Stimulated activated memory B cell treated with anti-CD40 and anti-IgM and Interleukin-4, amounts not matched to agents 10 μg/mL and 1 μg/mL and 100 μg/mL, for 72 hours (primary cell): ENCODE measurements around the gene TMEM52B.
A peak's percentile ranks its signal among the peaks of the same experiment; 100 is the strongest.
"Not testable (repeated sequence)": the region's sequence is repeated elsewhere in the genome, so short reads cannot be mapped to it uniquely, and the experiment has no call there.

Experiments used
- ATAC-seq: fragments of 150-1000 bp; cut with Tn5 transposase; 2 replicates; pipeline ENCODE4 v1.10.0; 2021
- H3K27ac Mint-ChIP-seq: one replicate; pipeline ENCODE4 v1.8.0; 2022; ENCODE audit warnings: mild to moderate bottlenecking, mixed read lengths
- H3K27me3 Mint-ChIP-seq: one replicate; pipeline ENCODE4 v1.8.0; 2022; ENCODE audit warnings: mixed read lengths
- H3K36me3 Mint-ChIP-seq: one replicate; pipeline ENCODE4 v1.8.0; 2022; ENCODE audit warnings: mixed read lengths
- H3K4me1 Mint-ChIP-seq: one replicate; pipeline ENCODE4 v1.8.0; 2022; ENCODE audit warnings: mixed read lengths
- H3K4me3 Mint-ChIP-seq: one replicate; pipeline ENCODE4 v1.8.0; 2022; ENCODE audit warnings: mild to moderate bottlenecking, moderate library complexity, mixed read lengths
- H3K9me3 Mint-ChIP-seq: one replicate; pipeline ENCODE4 v1.8.0; 2022; ENCODE audit warnings: mixed read lengths

TMEM52B gene

GRCh38 chr12:10160617-10161385 is 18.0 kb upstream of the TMEM52B start:
- peaks cover 14% of the 10 kb centered on the region for H3K4me1 Mint-ChIP-seq
- H3K27ac Mint-ChIP-seq, result no peak overlapping the region
- ATAC-seq, result no peak
- H3K9me3 Mint-ChIP-seq, result no peaks in the 10 kb centered on the region
- peaks cover 11% of the 10 kb centered on the region for H3K27me3 Mint-ChIP-seq
- no peaks in the 10 kb centered on the region for H3K36me3 Mint-ChIP-seq
- H3K4me3 Mint-ChIP-seq, result no peak overlapping the region

- H3K9me3 Mint-ChIP-seq, result no peaks in the 10 kb centered on the region
- peaks cover 13% of the 10 kb centered on the region for H3K4me1 Mint-ChIP-seq
- H3K4me3 Mint-ChIP-seq, result no peak overlapping the region
- no peak for ATAC-seq
- H3K36me3 Mint-ChIP-seq, result no peaks in the 10 kb centered on the region
- H3K27ac Mint-ChIP-seq, result no peak overlapping the region
- H3K27me3 Mint-ChIP-seq, result peaks cover 20% of the 10 kb centered on the region
Measured at GRCh38 chr12:10163084-10163483, 15.7 kb upstream of the TMEM52B start.

GRCh38 chr12:10165421-10165820 is 13.4 kb upstream of the TMEM52B start:
- Mint-ChIP-seq H3K4me1 (peaks cover 7% of the 10 kb centered on the region), H3K36me3 (no peaks in the 10 kb centered on the region), H3K27me3 (peaks cover 20% of the 10 kb centered on the region), H3K9me3 (no peaks in the 10 kb centered on the region), H3K4me3 (no peak overlapping the region), H3K27ac (no peak overlapping the region)
- no peak for ATAC-seq

GRCh38 chr12:10167599-10167998 is 11.2 kb upstream of the TMEM52B start:
- Mint-ChIP-seq H3K27ac (no peak overlapping the region), H3K4me3 (no peak overlapping the region), H3K27me3 (peaks cover 32% of the 10 kb centered on the region), H3K9me3 (no peaks in the 10 kb centered on the region), H3K36me3 (no peaks in the 10 kb centered on the region), H3K4me1 (no peaks in the 10 kb centered on the region)
- ATAC-seq, result no peak

- Mint-ChIP-seq H3K9me3 (no peaks in the 10 kb centered on the region), H3K4me3 (no peak overlapping the region), H3K36me3 (no peaks in the 10 kb centered on the region), H3K4me1 (no peaks in the 10 kb centered on the region), H3K27me3 (peaks cover 43% of the 10 kb centered on the region), H3K27ac (no peak overlapping the region)
- ATAC-seq, result no peak
Measured at GRCh38 chr12:10169104-10169503, 9.7 kb upstream of the TMEM52B start.

- Mint-ChIP-seq H3K4me1 (no peaks in the 10 kb centered on the region), H3K27me3 (peaks cover 50% of the 10 kb centered on the region), H3K27ac (no peak overlapping the region), H3K4me3 (no peak overlapping the region), H3K36me3 (no peaks in the 10 kb centered on the region), H3K9me3 (no peaks in the 10 kb centered on the region)
- no peak for ATAC-seq
Measured at GRCh38 chr12:10170216-10170615, 8.6 kb upstream of the TMEM52B start.

- no peak for ATAC-seq
- Mint-ChIP-seq H3K9me3 (no peaks in the 10 kb centered on the region), H3K36me3 (no peaks in the 10 kb centered on the region), H3K4me1 (no peaks in the 10 kb centered on the region), H3K27me3 (peaks cover 45% of the 10 kb centered on the region), H3K27ac (no peak within 1 kb of the TSS), H3K4me3 (no peak within 1 kb of the TSS)
Measured at GRCh38 chr12:10171973-10172728, 6.7 kb upstream of the TMEM52B start, which contains the start of gene OLR1. Gene OLR1 (minus strand): TSS chr12:10172132. CDS start chr12:10172077, 55 bp downstream.

- H3K27me3 Mint-ChIP-seq, result peaks cover 68% of the 10 kb centered on the region
- no peaks in the 10 kb centered on the region for H3K9me3 Mint-ChIP-seq
- H3K36me3 Mint-ChIP-seq, result no peaks in the 10 kb centered on the region
Measured at GRCh38 chr12:10174986-10175614, 3.7 kb upstream of the TMEM52B start.

GRCh38 chr12:10175846-10176636 is 2.8 kb upstream of the TMEM52B start:
- no peak for ATAC-seq
- H3K36me3 Mint-ChIP-seq, result no peaks in the 10 kb centered on the region
- H3K27ac Mint-ChIP-seq, result no peak overlapping the region
- no peaks in the 10 kb centered on the region for H3K4me1 Mint-ChIP-seq
- peaks cover 74% of the 10 kb centered on the region for H3K27me3 Mint-ChIP-seq
- H3K4me3 Mint-ChIP-seq, result no peak overlapping the region
- H3K9me3 Mint-ChIP-seq, result no peaks in the 10 kb centered on the region

More at GRCh38 chr12:10174986-10175614, 3.7 kb upstream of the TMEM52B start:
- no peak for ATAC-seq
- Mint-ChIP-seq H3K4me3 (no peak overlapping the region), H3K27ac (no peak overlapping the region), H3K4me1 (no peaks in the 10 kb centered on the region)

GRCh38 chr12:10179776-10180181 is 947 bp downstream of the TMEM52B start:
- Mint-ChIP-seq H3K4me1 (no peaks in the 10 kb centered on the region), H3K27ac (no peak overlapping the region), H3K4me3 (no peak overlapping the region), H3K27me3 (peaks cover 65% of the 10 kb centered on the region), H3K36me3 (no peaks in the 10 kb centered on the region), H3K9me3 (no peaks in the 10 kb centered on the region)
- no peak for ATAC-seq

- peaks cover 54% of the 10 kb centered on the region for H3K27me3 Mint-ChIP-seq
- H3K27ac Mint-ChIP-seq, result no peak overlapping the region
- no peak for ATAC-seq
- no peak overlapping the region for H3K4me3 Mint-ChIP-seq
- H3K36me3 Mint-ChIP-seq, result no peaks in the 10 kb centered on the region
- no peaks in the 10 kb centered on the region for H3K9me3 Mint-ChIP-seq
- peaks cover 6% of the 10 kb centered on the region for H3K4me1 Mint-ChIP-seq
Measured at GRCh38 chr12:10182354-10183049, 3.7 kb downstream of the TMEM52B start.

- Mint-ChIP-seq H3K4me1 (peaks cover 6% of the 10 kb centered on the region), H3K9me3 (no peaks in the 10 kb centered on the region), H3K4me3 (no peak overlapping the region), H3K27ac (no peak overlapping the region), H3K27me3 (peaks cover 56% of the 10 kb centered on the region), H3K36me3 (no peaks in the 10 kb centered on the region)
- no peak for ATAC-seq
Measured at GRCh38 chr12:10184261-10184843, 5.5 kb downstream of the TMEM52B start.

GRCh38 chr12:10186299-10186698 is 7.5 kb downstream of the TMEM52B start:
- Mint-ChIP-seq H3K4me1 (peaks cover 6% of the 10 kb centered on the region), H3K27me3 (peaks cover 60% of the 10 kb centered on the region), H3K9me3 (no peaks in the 10 kb centered on the region), H3K4me3 (no peak overlapping the region), H3K36me3 (no peaks in the 10 kb centered on the region), H3K27ac (no peak overlapping the region)
- peak; percentile 60 for ATAC-seq

GRCh38 chr12:10186958-10187357 is 8.1 kb downstream of the TMEM52B start:
- not testable (repeated sequence) for H3K36me3 Mint-ChIP-seq, H3K4me3 Mint-ChIP-seq, ATAC-seq, H3K9me3 Mint-ChIP-seq, H3K4me1 Mint-ChIP-seq, H3K27ac Mint-ChIP-seq
- H3K27me3 Mint-ChIP-seq, result peaks cover 63% of the 10 kb centered on the region
